Measurements from ENCODE around the gene ZNRF4. TPM values are rescaled to one million over a fixed set of nuclear protein-coding genes. Genes with fewer than 3 reads are reported as not detected.

ZNRF4 gene
- total and polyA plus RNA-seq, 2 of the 8 experiments (the other 6 are each of a cell fraction or from before 2014, with no cell fraction given) = not detected

DNA sequence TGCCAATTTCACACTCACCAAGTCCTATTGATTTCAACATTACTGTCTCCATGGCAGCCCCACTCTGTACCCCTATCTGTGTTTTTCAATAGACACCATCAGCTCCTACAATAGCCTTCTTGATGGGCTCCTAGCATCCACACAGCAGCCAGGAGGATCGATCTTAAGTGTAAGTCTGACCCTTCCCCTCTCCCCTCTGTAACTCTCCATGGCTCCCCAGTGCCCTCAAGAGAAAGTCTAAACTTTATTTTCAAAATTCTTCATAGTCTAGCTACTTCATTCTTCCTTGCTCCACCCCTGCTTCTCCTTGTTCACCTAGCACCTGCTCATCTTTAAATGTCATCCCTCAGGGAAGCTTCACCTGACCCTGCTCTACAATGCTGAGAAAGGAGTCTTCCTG is 30.0 kb upstream of the ZNRF4 start:
- no peaks in the 10 kb centered on the region for H3K79me1 ChIP-seq (ENCODE audit: low read depth, low read length)
- H3K4me1 ChIP-seq (replicated peaks in 1 of 4; ENCODE audit: control insufficient read depth in 3 of 4, insufficient read depth in 4 of 4, low read length in 3 of 4) = peaks cover 0 to 5% (median under 1%) of the 10 kb centered on the region in 4 experiments; a peak in 4 of 7 replicates
- TF ChIP-seq KDM1A (IDR thresholded peaks at IDR 0.05; ENCODE audit: borderline replicate concordance, low read length) = peak; percentile 20; the same call in 1 of the 2 replicates
- TF ChIP-seq SIX5 (IDR thresholded peaks at IDR 0.05; ENCODE audit: low read depth, low read length) = no peak
- TF ChIP-seq, protein P1, sequence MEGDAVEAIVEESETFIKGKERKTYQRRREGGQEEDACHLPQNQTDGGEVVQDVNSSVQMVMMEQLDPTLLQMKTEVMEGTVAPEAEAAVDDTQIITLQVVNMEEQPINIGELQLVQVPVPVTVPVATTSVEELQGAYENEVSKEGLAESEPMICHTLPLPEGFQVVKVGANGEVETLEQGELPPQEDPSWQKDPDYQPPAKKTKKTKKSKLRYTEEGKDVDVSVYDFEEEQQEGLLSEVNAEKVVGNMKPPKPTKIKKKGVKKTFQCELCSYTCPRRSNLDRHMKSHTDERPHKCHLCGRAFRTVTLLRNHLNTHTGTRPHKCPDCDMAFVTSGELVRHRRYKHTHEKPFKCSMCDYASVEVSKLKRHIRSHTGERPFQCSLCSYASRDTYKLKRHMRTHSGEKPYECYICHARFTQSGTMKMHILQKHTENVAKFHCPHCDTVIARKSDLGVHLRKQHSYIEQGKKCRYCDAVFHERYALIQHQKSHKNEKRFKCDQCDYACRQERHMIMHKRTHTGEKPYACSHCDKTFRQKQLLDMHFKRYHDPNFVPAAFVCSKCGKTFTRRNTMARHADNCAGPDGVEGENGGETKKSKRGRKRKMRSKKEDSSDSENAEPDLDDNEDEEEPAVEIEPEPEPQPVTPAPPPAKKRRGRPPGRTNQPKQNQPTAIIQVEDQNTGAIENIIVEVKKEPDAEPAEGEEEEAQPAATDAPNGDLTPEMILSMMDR (IDR thresholded peaks at IDR 0.05; ENCODE audit: control extremely low read depth in 1 of 3, insufficient read depth in 1 of 3, low read depth in 1 of 3, low read length in 3 of 3) = no peak
- no peak for TF ChIP-seq SIRT6 (IDR thresholded peaks at IDR 0.05; ENCODE audit: low read length)
- no peak for TF ChIP-seq EP300 (IDR thresholded peaks at IDR 0.05; ENCODE audit: borderline replicate concordance in 1 of 2, low read depth in 2 of 2, low read length in 2 of 2)
- H4K5ac ChIP-seq (ENCODE audit: insufficient read length, low read depth, low read length) = no peak overlapping the region
- no peak overlapping the region for H3K4me3 ChIP-seq (ENCODE audit: extremely low read depth in 1 of 4, insufficient read depth in 2 of 4, low read depth in 3 of 4, low read length in 4 of 4)
- no peak overlapping the region for H4K91ac ChIP-seq (replicated peaks; ENCODE audit: insufficient read length, low read length)
- DNase-seq (ENCODE audit: low read depth in 1 of 2, low spot score in 2 of 2) (no peak), FAIRE-seq (no peak)
- no peak overlapping the region for H2BK20ac ChIP-seq (ENCODE audit: low read length)
- WGBS, 2 experiments (ENCODE audit: extremely low coverage in 1 of 2, insufficient coverage in 1 of 2, insufficient read length in 1 of 2, insufficient replicate concordance in 2 of 2, low coverage in 1 of 2, low lambda C conversion rate in 2 of 2, missing lambda C conversion rate in 1 of 2) = 58% methylated on average over 1 of the region's 1 CpG; no CpG with 5 or more reads in 1 of the 2 experiments
- H2AK5ac ChIP-seq (ENCODE audit: low read depth, low read length) = no peak overlapping the region
- peaks cover 0 to 3% (median 0%) of the 10 kb centered on the region in 4 experiments; a peak in 2 of 7 replicates for H3K27me3 ChIP-seq (replicated peaks in 1 of 4; ENCODE audit: control insufficient read depth in 3 of 4, extremely low read depth in 1 of 4, insufficient read depth in 3 of 4, low read length in 3 of 4)
- peaks cover 0 to 2% of the 10 kb centered on the region in 2 experiments for H4K20me1 ChIP-seq (replicated peaks in 1 of 2; ENCODE audit: control insufficient read depth in 1 of 2, insufficient read depth in 2 of 2, low read length in 2 of 2)
- H3K4ac ChIP-seq (replicated peaks; ENCODE audit: insufficient read length, low read depth, low read length) = no peak overlapping the region
- no peak overlapping the region for H2BK12ac ChIP-seq (ENCODE audit: low read depth, low read length)
- no peak overlapping the region for H3K4me2 ChIP-seq (ENCODE audit: insufficient read depth in 1 of 2, low read depth in 2 of 2, low read length in 2 of 2)
- H3K9me3 ChIP-seq (ENCODE audit: insufficient read depth in 2 of 2, low read depth in 1 of 2, low read length in 1 of 2) = no peaks in the 10 kb centered on the region
- no peak overlapping the region for H3K56ac ChIP-seq (replicated peaks; ENCODE audit: insufficient read length, low read depth, low read length)
- no peak overlapping the region for H3K9ac ChIP-seq (replicated peaks in 1 of 4; ENCODE audit: extremely low read depth in 1 of 4, low read depth in 3 of 4, low read length in 3 of 4)
- no peak overlapping the region for H2BK120ac ChIP-seq (replicated peaks; ENCODE audit: low read depth, low read length)
- no peak overlapping the region for H3K18ac ChIP-seq (ENCODE audit: extremely low read depth, low read length)
- no peak overlapping the region for H4K8ac ChIP-seq (ENCODE audit: extremely low read depth, insufficient read depth, low read length)
- CTCF ChIA-PET (ENCODE audit: partially characterized antibody) = interaction anchor here (0.9 to 1.4 kb wide), 2 partner anchors 12 to 104 kb away, joined by 3 to 4 read pairs; no protein-coding TSS in a partner anchor
- H3K79me2 ChIP-seq (ENCODE audit: control insufficient read depth in 1 of 2, insufficient read depth in 2 of 2, low read length in 2 of 2) = no peaks in the 10 kb centered on the region
- H3K23me2 ChIP-seq (ENCODE audit: low read depth, low read length) = peaks cover 6% of the 10 kb centered on the region; the same call in 1 of the 2 replicates
- H3K36me3 ChIP-seq (ENCODE audit: control insufficient read depth in 2 of 4, insufficient read depth in 4 of 4, low read length in 3 of 4) = no peaks in the 10 kb centered on the region
- no peak overlapping the region for H3K23ac ChIP-seq (ENCODE audit: insufficient read length)
- H2BK15ac ChIP-seq (ENCODE audit: low read length) = no peak overlapping the region
- no peak overlapping the region for H2AFZ ChIP-seq (ENCODE audit: low read length)
- no peak overlapping the region for H3K27ac ChIP-seq (ENCODE audit: low read depth, low read length)
- no peak overlapping the region for H3K14ac ChIP-seq (ENCODE audit: insufficient read length)
- no peak overlapping the region for H2BK5ac ChIP-seq (ENCODE audit: low read depth, low read length)
- POLR2A ChIA-PET (ENCODE audit: partially characterized antibody) = no interaction called here
